Activated naive CD8-positive, alpha-beta T cell treated with anti-CD3 and anti-CD28 coated beads for 36 hours (primary cell): ENCODE data around the gene CALML3. TPM values are rescaled to one million over a fixed set of nuclear protein-coding genes. Genes with fewer than 3 reads are reported as not detected.

Source experiments
- DNase-seq: peaks from one replicate; pipeline ENCODE4 v3.0.0; 2021
- H3K27ac Mint-ChIP-seq: one replicate; pipeline ENCODE4 v1.8.0; 2022; ENCODE audit warnings: mild to moderate bottlenecking, moderate library complexity, mixed read lengths
- H3K27me3 Mint-ChIP-seq: one replicate; pipeline ENCODE4 v1.8.0; 2022; ENCODE audit warnings: mild to moderate bottlenecking, mixed read lengths
- H3K36me3 Mint-ChIP-seq: one replicate; pipeline ENCODE4 v1.8.0; 2021; ENCODE audit warnings: mild to moderate bottlenecking, mixed read lengths
- H3K4me1 Mint-ChIP-seq: one replicate; pipeline ENCODE4 v1.8.0; 2021; ENCODE audit warnings: mixed read lengths
- H3K4me3 Mint-ChIP-seq: one replicate; pipeline ENCODE4 v1.8.0; 2022; ENCODE audit warnings: mild to moderate bottlenecking, moderate library complexity, mixed read lengths
- H3K9me3 Mint-ChIP-seq: one replicate; pipeline ENCODE4 v1.8.0; 2022; ENCODE audit warnings: mixed read lengths
- total RNA-seq, 2 experiments: library from RNA; stranded (reverse); gene quantifications; one replicate each; pipeline ENCODE4 v1.2.3, GENCODE V29; 2021

The CALML3 gene
- total RNA-seq, 2 experiments from 2014 or later, result not detected

DNA sequence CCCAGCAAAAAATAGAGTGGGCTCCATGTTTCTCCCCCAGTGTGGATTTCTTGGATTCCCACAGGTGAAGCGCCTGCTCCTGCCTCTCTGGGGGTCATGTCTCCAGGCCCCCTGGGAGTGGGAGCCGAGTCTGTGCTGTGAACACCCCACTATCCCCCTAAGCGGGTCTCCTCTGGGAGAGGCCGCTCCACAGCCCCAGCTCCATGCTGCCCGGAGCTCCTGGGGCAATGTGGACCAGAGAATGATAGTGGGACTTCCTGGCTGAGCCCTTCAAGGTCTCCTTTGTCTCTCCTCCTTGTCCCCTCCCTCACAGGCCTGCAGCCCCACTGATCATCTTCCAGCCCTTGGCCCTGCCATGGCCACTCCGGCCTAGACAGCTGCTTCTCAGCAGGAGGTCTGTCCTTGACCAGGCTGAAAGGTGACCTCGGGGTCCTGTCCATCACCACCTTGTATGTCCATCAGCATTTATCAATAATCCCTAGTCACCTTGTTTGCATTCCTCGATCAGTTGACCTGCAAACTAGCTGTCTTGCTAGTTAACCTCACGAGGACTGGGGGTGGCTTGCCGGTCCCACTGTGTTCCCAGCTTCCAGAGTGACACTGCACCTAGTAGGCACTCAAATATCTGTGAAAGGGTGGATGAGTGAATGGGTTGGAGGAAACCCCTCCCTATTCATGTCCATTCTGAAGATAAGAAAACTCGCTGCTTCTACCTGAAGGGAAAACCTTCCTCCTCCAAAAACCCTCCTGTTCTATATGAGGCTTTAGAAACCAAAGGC is 776 bp upstream of the CALML3 start:
- no peaks in the 10 kb centered on the region for H3K36me3 Mint-ChIP-seq
- H3K4me3 Mint-ChIP-seq, result no peak overlapping the region
- no peaks in the 10 kb centered on the region for H3K9me3 Mint-ChIP-seq
- DNase-seq, result no peak
- H3K4me1 Mint-ChIP-seq, result no peaks in the 10 kb centered on the region
- H3K27me3 Mint-ChIP-seq, result no peaks in the 10 kb centered on the region
- H3K27ac Mint-ChIP-seq, result no peak overlapping the region

DNA sequence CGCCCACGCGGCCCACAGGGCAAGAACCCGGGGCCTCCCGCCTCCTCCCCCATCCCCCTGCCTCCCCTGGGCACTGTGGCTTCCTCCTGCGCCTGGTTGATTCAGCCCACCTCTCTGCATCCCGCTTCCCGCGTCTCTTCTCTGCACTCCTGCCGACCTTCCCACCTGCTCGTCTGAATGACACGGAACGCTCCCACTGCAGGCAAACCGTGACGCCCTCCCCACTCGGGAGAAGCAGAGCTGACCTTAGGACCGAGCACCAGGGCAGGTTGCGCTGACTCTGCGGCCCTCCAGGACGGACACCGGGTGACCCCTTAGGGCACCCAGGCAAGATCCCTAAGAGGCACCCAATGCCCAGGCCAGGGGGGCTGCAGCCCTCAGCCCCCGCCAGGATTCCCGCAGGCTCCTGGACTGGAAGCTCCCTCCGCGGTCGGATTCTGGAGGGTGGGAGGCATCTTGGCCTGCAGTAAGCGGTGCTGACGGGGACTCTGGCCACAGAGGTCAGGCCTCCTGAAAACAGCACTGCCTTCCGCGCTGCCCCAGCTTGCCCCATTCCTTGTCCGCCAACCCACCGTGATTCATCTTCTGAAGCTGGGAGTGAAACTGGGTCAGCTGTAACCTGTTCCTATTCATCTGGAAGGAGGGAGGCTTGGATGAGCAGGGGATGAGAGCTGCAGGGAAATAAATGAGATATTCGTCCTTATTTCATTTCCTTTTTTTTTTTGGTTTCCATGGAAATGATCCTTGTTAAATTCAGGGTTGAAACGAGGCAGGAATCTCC is 990 bp downstream of the CALML3 start:
- no peaks in the 10 kb centered on the region for H3K36me3 Mint-ChIP-seq
- H3K27ac Mint-ChIP-seq, result no peak overlapping the region
- DNase-seq, result no peak
- no peaks in the 10 kb centered on the region for H3K27me3 Mint-ChIP-seq
- H3K4me3 Mint-ChIP-seq, result no peak overlapping the region
- H3K4me1 Mint-ChIP-seq, result no peaks in the 10 kb centered on the region
- no peaks in the 10 kb centered on the region for H3K9me3 Mint-ChIP-seq

DNA sequence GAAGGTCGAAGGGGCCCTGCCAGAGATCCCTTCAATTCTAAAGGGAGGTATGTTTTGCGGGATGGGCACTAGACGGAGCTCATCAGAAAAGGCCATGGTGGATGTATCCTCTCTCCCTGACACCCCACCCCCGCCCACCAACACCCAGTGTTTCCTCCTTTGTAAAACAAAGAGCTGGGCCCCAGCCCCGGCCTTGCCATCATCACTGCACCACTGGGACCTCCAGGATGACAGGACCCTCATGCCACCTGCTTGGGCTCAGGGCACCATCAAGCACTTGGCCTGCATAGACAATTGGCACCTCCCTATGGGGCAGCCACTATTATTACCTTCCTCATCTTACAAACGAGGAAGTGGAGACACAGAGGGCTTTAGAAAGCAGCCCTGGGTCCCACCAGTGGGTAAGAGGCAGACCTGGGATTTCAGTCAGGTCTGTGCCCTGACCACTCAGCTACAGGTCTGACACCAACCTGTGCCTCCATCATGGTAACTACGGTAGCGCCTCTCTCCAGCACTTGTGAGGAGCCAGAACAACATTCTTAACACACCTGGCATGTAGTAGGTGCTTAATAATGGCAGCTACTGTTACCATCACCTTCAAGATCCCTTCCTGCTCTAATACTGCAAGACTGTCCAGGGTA is 2.0 kb downstream of the CALML3 start:
- Mint-ChIP-seq H3K27ac (no peak overlapping the region), H3K36me3 (no peaks in the 10 kb centered on the region), H3K4me3 (no peak overlapping the region), H3K4me1 (no peaks in the 10 kb centered on the region), H3K9me3 (no peaks in the 10 kb centered on the region), H3K27me3 (no peaks in the 10 kb centered on the region)
- DNase-seq, result no peak

DNA sequence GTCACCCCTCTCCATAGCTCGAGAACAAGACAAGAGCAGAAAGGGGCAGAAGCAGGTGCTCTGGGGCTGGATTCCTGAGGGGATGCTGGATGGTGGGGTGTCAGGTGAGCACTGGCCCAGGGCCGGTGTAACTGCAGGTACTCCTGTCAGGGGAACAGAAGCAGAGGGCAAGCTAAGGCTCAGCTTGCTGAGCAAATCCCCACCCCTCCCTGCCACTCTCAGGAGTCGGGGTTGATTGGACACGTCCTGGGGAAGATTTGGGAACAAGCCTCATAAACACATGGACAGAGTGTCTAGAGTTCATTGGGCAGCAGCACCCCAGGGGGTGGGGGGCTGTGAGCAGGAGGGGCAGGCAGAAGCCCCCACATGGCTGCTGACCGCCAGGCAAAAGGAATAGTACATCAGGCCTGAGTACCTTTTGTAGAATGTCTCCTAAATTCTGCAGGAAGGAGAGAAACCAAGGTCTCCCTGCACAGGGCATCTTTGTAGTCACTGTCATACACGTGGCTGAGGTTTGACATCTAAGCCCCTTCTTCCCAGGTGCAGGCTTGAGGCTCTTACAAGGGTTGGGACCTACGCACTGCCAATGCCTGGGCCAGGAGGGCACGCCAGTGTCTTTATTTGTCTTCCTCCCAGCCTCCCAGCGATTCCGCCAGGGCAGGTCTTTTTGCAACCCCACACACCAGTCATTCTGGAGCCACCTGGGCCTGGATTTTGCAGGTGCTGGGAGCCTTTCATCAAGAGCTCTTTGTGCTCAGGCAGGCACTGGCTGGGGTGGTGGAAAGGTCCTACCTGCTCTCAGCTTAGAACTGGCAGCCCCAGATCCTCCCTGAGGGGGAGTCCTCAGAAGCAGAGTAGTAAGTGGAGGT is 2.8 kb downstream of the CALML3 start:
- Mint-ChIP-seq H3K27me3 (no peaks in the 10 kb centered on the region), H3K36me3 (no peaks in the 10 kb centered on the region), H3K27ac (no peak overlapping the region), H3K4me3 (no peak overlapping the region), H3K4me1 (no peaks in the 10 kb centered on the region), H3K9me3 (no peaks in the 10 kb centered on the region)
- no peak for DNase-seq

DNA sequence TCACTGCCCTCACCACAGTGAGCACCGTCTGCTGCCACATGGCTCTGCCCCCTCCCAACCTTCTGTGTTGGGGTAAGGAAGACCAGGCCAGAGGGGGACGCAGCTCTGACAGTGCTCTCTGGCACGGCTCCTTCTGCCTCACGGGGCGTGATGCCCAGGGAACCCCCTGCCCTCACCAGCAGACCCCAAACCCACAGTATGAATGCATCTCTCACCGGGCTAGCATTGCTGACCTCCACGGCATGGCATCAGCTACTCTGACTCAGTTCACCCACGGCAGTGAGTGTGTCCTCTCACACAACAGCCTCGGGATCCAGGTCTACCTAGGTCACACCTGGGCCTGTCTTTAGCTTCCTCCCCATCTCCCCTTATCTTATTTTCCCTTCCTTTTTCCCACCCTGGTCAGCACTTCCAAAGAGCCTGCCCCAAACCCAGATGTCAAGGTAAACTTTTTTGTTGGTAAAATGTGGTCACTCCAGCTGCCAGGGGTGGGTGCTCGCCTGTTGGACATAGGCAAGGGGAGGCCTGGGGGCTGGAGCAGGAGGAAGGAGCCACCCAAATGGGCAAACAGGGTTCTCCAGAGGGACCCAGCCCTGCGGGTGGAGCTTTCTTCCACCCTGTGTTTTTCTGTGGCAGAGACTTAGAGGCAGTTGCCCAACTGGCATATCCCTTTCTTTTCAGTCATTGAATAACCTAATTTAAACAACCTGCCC is 4.4 kb downstream of the CALML3 start:
- no peak for DNase-seq
- Mint-ChIP-seq H3K9me3 (no peaks in the 10 kb centered on the region), H3K27ac (no peak overlapping the region), H3K27me3 (no peaks in the 10 kb centered on the region), H3K4me1 (no peaks in the 10 kb centered on the region), H3K36me3 (no peaks in the 10 kb centered on the region), H3K4me3 (no peak overlapping the region)

DNA sequence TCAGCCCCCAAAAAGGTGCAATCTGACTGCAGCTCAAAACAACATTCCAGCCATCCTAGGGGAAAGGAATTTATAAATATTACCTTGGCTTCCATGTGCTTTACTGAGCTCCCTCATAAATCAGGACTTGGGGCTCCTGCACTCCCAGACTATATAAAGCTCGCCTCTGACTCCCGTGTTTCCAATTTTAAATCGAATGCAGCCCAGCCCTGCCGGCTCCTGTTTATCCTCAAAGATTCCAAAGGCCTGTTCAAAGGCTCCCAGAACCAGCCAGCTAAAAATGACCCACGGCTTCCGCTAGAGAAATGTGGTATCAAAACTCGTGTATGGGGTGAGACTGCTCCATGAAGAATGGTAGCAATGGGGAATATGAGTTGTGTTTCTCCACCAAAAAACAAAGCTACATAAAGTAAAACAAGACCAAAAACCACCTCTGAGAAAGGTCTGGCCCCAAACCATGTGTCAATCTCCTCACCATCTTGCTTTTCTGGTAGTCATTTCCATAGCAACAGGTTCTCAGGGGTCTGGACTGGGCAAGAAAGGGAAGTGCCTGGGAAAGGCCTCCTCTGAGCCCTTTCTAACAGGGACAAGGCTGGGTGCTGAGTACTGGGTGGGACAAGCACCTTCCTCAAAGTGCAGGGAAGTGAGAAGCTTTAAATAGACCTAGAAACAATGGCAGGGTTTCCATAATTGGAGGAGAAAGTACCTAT is 5.1 kb downstream of the CALML3 start:
- no peaks in the 10 kb centered on the region for H3K27me3 Mint-ChIP-seq
- H3K27ac Mint-ChIP-seq, result no peak overlapping the region
- H3K9me3 Mint-ChIP-seq, result no peaks in the 10 kb centered on the region
- no peak for DNase-seq
- H3K36me3 Mint-ChIP-seq, result no peaks in the 10 kb centered on the region
- no peak overlapping the region for H3K4me3 Mint-ChIP-seq
- H3K4me1 Mint-ChIP-seq, result no peaks in the 10 kb centered on the region

DNA sequence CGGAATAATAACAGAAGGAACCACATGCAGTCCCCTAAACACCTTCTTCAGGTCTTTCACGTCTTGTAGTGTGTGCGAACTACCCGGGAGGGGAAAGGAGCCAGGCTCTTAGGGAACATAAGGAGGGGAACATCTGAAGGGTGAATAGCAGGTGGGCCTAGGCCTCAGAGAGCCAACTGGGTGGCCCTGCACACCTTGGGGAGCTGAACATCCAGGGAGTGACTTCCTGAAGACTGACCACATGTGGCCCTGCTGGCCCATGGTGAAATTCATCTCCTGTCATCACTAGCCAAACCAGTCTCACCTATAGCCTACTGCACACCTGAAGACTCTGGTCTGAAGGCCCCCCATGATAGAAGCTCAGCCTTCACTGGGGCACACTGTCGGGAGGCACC is 5.6 kb downstream of the CALML3 start:
- Mint-ChIP-seq H3K4me1 (no peaks in the 10 kb centered on the region), H3K4me3 (no peak overlapping the region), H3K9me3 (no peaks in the 10 kb centered on the region), H3K36me3 (no peaks in the 10 kb centered on the region), H3K27ac (no peak overlapping the region), H3K27me3 (no peaks in the 10 kb centered on the region)
- no peak for DNase-seq

DNA sequence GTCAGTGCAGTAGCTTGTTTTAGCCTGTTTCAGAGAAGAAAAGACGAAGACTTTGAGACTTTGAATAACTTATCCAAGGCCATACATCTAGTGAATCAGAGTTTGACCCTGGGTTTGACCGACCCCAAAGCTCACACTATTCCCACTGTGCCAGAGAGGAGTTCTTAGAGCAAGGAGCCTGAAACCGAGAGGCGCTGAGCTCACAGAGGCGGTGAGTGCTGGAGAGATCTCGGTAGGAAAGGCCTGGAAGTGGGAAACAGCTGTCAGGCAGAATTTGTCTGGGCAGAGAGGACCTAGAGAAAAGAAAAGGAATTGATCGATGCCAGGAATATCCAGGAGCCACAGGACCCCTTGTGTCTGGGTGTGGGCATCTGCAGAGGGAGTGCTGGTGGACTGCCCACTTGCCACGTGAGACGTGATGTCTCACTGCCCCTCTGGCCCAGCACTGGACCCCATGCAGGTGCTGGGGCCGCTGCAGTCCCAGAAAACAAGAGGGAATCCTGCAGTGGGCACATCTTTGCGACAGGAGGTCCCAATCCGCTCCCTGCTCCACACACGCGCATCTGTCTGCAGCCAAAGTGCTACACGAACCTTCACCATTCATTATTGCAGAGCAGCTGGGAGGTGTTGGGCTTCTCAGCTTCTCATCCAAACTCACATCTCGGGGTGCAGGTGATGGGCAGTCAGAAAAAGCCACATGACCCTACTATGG is 6.2 kb downstream of the CALML3 start:
- no peaks in the 10 kb centered on the region for H3K36me3 Mint-ChIP-seq
- H3K27me3 Mint-ChIP-seq, result no peaks in the 10 kb centered on the region
- H3K27ac Mint-ChIP-seq, result no peak overlapping the region
- no peak overlapping the region for H3K4me3 Mint-ChIP-seq
- no peaks in the 10 kb centered on the region for H3K9me3 Mint-ChIP-seq
- no peaks in the 10 kb centered on the region for H3K4me1 Mint-ChIP-seq
- no peak for DNase-seq

DNA sequence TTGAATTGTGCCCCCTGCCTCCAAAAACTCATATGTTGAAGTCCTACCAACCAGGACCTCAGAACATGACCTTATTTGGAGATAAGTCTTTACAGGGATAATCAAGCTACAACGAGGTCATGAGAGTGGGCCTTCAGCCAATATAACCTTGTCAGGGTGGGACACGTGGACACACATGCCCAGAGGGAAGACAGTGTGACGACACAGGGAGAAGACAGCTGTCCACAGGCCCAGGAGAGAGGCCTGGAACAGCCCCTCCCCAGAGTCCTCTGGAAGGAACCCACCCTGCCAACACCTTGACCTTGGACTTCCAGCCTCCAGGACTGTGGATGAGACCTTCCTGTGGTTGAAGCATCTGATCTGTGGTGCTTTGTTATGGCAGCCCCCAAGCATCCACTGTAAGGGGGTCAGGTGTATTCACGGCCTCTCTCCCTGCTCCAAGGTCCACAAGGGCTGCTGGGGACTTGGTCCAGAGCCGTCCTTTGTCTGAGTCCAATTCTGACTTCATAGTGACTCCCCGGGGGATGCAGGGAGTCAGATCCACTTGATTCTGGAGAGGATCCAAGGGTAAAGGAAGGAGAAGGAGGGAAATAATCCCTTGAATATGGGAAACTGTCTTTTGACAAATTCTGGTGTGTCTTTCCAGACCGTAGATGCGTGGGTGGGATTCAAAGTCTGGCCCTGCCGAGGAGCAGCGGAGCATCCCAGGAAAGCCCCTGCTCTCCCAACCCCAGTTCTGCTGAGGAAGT is 7.0 kb downstream of the CALML3 start:
- Mint-ChIP-seq H3K36me3 (no peaks in the 10 kb centered on the region), H3K27ac (no peak overlapping the region), H3K4me3 (no peak overlapping the region), H3K4me1 (no peaks in the 10 kb centered on the region), H3K9me3 (no peaks in the 10 kb centered on the region), H3K27me3 (no peaks in the 10 kb centered on the region)
- no peak for DNase-seq

DNA sequence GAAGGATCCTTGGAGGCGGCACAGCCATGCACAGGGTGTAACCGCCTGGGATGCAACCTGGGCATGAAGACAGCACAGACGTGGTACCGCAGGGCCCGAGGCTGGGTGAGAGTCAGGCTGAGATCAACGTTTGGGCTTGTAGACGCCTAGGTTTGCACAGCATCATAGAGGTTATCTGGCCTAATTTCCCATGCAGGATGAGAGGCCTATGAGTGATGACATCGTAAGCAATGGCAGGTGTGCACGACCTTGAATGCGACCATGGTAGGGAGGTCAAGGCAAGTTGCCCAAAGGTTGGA is 7.5 kb downstream of the CALML3 start:
- Mint-ChIP-seq H3K27me3 (no peaks in the 10 kb centered on the region), H3K27ac (no peak overlapping the region), H3K4me1 (no peaks in the 10 kb centered on the region), H3K4me3 (no peak overlapping the region), H3K36me3 (no peaks in the 10 kb centered on the region), H3K9me3 (no peaks in the 10 kb centered on the region)
- DNase-seq, result no peak

DNA sequence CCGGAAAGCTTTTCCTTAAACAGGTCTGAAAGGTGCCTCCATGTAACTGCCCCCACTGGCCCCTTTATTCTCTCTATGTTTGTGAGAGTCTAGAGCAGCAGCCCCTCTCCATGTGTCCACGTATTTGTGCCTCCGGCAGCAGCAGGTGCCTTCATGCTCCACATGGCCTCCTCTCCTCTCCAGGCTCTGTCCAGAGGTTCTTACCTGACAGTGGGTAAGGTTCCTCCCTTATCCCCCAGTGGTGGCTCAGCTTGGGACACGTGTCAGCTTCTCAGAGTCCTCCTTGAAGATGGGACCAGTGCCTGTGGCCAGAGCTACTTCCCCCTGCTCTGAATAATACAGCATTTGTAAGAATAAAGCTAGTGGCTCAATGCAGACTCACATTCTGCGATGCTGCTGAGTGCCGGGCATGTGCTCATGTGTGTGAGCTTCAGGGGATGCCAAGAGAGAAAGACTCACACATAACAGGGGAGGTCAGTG is 7.9 kb downstream of the CALML3 start:
- H3K36me3 Mint-ChIP-seq, result no peaks in the 10 kb centered on the region
- H3K27ac Mint-ChIP-seq, result no peak overlapping the region

DNA sequence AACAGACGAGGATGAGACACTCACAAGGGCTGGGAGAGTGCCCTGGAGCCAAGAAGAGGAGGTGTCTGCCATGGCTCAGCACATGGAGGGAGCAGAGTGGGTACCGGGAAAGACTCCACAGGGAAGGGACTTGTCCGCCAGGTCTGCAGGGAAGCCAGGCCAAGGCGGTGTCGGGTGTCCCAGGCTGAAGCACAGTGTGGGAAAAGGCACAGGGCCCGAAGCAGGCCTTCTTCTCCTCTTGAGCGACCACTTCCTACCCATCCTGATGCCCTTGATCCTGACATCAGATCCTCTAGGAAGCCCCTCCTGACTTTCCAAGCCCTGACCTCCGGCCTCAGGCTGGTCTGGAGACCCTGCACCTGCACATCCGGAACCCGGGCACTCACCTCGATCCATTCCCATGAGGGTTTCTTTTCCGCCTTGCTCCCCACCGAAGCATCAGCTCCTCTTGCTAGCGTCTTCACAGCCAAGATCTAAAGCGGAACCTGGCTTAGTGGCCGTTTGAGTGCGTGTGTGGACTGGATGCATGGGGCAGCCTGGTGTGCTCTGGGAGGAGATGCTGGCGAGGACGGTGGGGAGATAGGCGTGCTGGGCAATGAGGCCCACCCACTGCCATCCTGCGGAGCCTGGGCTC is 8.5 kb downstream of the CALML3 start:
- no peaks in the 10 kb centered on the region for H3K9me3 Mint-ChIP-seq
- no peak overlapping the region for H3K27ac Mint-ChIP-seq
- no peak for DNase-seq
- H3K4me1 Mint-ChIP-seq, result no peaks in the 10 kb centered on the region
- H3K36me3 Mint-ChIP-seq, result no peaks in the 10 kb centered on the region
- H3K27me3 Mint-ChIP-seq, result no peaks in the 10 kb centered on the region
- no peak overlapping the region for H3K4me3 Mint-ChIP-seq

More for the DNA sequence above, 7.9 kb downstream of the CALML3 start:
- no peak for DNase-seq
- no peaks in the 10 kb centered on the region for H3K4me1 Mint-ChIP-seq
- H3K27me3 Mint-ChIP-seq, result no peaks in the 10 kb centered on the region
- H3K4me3 Mint-ChIP-seq, result no peak overlapping the region
- H3K9me3 Mint-ChIP-seq, result no peaks in the 10 kb centered on the region
